IPS DF 4.7 (cell line): Measurements from ENCODE around the gene C10orf143.
"Not testable (repeated sequence)": the region's sequence is repeated elsewhere in the genome, so short reads cannot be mapped to it uniquely, and the experiment has no call there.

Experiments
- DNase-seq: peaks from one replicate; pipeline ENCODE4 v3.0.0-alpha.2; 2013; ENCODE audit warnings: low spot score; ENCODE audit errors: extremely low read depth

The C10orf143 gene

DNA sequence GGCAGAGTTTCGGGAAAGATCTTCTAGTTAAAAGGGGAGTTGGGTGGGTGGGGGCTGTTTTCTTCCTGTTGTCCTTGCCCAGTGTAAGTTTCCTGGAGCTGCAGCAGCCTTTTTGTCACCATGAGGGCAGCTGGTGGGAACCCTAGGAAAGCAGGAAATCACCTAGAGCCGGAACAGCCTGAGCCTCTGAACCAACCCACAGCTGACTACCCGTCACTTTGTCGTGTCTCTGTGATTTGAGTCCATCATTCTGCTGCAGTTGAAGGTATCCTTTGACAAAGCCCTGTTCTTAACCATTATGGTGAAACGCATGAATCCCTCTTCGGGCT lies 1.2 kb upstream of the C10orf143 start:
- DNase-seq, result no peak

DNA sequence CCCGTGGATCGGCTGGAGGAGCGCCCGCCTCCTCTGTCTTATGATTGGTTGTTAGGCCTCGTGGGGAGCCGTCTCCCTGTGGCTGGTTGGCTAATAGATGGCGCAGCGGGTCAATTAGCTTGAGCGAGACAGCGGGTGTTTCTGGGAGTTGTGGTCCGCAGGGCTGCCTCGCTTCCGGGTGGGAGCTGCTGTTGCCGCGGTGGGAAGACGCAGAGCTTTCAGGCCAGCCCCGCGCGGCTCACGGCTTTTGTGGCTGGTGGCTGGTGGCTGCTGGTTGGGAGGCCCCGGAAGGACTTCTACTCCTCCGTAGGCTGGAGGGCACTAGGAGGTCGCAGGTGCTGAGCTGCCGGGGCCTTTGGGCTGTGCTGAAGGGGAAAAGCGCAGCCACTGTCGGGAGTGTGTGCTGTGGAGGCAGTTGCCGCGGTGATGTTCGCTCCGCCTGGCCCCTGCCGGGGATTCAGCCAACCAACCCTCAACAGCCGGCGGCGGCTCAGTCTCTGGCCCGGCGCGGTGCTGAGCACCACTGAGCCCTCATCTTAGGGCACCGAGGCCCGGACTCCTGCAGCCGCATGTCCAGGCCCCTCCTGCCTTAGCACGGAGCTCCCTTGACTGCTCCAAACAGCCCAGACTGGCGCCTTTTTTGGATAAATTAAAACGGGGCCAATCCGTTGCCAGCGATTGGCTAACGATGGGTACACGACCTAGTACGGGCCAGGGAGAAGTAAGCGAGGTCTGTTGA lies 652 bp upstream of the C10orf143 start:
- DNase-seq, result no peak

GRCh38 chr10:130109796-130110245 lies 809 bp downstream of the C10orf143 start:
- DNase-seq, result no peak

GRCh38 chr10:130108934-130109604 lies 1.6 kb downstream of the C10orf143 start:
- DNase-seq, result no peak

DNA sequence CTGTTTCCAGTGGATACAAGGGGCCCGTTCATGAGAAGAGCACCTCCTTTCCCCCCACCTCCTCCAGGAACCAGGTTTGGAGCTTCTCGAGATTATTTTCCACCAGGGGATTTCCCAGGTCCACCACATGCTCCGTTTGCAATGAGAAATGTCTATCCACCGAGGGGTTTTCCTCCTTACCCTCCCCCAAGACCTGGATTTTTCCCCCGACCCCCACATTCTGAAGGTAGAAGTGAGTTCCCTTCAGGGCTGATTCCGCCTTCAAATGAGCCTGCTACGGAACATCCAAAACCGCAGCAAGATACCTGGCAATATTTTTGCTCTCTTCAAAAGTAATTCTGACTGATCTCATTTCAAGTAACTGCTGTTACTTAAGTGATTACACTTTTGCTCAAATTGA lies 2.5 kb downstream of the C10orf143 start:
- DNase-seq, result not testable (repeated sequence)

GRCh38 chr10:130105724-130106123 lies 4.9 kb downstream of the C10orf143 start:
- no peak for DNase-seq

GRCh38 chr10:130099344-130099743 lies 11.3 kb downstream of the C10orf143 start:
- no peak for DNase-seq

DNA sequence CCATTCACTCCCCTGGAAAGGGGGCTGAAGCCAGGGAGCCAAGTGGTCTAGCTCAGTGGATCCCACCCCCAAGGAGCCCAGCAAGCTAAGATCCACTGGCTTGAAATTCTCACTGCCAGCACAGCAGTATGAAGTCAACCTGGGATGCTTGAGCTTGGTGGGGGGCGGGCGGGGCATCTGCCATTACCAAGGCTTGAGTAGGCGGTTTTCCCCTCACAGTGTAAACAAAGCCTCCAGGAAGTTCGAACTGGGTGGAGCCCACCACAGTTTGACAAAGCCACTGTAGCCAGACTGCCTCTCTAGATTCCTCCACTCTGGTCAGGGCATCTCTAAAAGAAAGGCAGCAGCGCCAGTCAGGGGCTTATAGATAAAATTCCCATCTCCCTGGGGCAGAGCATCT lies 20.1 kb downstream of the C10orf143 start:
- not testable (repeated sequence) for DNase-seq

DNA sequence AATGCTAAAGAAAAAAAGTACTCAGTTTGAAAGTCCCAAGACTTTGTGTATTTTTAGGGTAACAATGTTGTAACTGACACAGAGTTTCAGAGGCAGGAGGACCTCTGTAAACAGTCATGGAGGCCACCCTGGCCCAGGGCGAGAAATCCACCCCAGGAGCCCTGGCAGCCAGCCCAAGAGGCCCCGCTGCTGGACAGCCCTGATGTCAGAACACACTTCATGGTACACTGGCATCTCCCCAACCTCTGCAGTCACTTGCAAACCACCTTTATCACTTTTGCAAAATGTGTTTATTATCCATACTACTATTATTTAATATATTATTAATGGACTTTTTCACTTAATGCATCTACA lies 30.2 kb downstream of the C10orf143 start:
- no peak for DNase-seq

DNA sequence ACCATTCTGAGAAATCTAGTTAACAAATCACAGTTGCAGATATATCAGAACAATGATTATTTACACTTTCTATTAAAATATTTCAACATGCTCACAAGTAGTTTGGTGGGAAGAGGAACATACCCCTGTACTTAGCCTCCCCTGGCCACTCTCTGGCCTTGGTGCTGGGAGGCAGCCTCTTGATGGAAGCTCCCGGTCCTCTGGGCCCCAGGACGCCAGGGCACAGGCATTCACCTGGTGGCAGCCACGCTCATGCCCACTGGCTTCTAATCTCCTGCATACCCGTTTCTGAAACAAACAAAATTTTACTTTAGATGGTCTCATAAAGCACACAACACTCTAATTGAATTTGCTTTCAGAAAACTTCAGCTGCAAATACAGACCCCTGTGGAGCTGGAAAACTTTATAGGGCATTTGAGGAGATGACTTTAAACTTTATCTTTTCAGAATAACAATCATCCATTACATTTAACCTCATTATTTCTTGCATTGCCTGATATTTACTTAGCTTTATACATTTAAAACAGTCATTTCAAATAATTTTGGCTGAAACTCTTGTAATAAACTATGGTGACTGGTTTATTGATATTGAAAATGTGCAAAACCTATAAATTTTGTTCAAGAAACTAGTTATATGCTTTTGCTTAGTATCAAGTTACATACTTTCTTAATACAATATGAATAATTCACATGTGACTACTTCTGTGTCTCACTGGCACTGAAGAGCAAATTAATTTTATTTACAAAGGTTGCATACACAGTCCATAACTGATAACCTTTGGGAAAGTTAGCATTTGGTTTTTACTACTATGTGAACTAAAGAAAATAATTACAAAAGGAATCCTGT lies 30.8 kb downstream of the C10orf143 start:
- no peak for DNase-seq

GRCh38 chr10:130078120-130078519 lies 32.5 kb downstream of the C10orf143 start:
- no peak for DNase-seq

- DNase-seq, result no peak
Observed at GRCh38 chr10:130076681-130077080, 33.9 kb downstream of the C10orf143 start.

- no peak for DNase-seq
Observed at GRCh38 chr10:130074639-130075038, 36.0 kb downstream of the C10orf143 start.

GRCh38 chr10:130073912-130074311 lies 36.7 kb downstream of the C10orf143 start:
- no peak for DNase-seq

DNA sequence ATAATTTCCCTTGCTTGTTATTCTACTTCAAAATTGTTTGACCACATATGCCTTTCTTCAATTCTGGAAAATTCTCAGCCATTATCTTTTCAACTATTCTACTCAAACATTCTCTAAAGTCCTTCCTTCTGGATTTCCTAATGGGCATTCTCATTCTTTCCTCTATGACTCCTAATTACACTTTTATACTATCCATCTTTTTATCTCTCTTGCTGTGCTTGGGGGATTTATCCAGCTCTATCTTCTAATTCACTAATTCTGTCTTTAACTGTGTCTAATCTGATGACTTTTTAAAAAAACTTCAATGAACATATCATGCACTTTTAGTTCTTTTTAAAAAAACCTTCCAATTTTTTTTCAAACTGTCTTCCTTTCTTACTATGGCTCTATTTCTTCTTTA lies 38.4 kb downstream of the C10orf143 start:
- DNase-seq, result no peak

- no peak for DNase-seq
Observed at GRCh38 chr10:130067893-130068292, 42.7 kb downstream of the C10orf143 start.

DNA sequence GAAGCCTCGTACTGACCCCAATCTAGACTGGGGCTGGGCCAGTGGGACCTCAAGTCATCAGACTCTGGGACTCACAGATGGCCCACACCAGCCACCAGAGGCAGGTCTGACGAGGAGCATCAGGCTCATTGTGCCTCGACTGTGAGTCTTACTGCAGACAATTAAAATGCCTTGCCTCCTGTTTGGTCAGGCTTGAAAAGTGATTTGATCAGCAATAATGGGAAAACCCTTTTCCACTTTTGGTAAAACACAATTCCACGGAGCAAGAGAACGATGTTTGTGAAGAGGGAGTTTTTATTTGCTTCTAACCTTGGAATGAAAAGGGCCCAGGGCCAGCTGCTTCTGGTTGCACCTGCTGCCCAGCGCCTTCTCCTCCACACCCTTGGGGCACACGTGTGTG lies 43.9 kb downstream of the C10orf143 start:
- no peak for DNase-seq

DNA sequence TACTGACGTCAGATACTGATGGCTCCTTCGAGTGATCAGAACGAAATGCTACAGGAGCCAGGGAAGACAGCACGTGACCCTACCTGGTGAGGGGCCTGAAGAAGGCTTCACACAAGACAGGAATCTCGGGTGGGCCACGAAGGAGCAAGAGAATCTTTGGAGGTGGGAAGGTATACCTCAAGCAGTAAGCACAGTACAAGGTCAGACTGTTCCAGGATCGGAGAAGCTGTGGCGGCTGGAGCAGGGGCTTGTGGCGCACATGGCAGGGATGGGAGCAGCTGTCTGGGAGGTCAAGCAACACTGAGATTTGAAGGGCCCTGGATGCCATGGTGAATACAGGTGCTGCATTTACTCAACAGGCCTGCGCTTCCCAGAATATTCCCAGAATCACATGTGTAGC lies 45.4 kb downstream of the C10orf143 start:
- DNase-seq, result no peak

- DNase-seq, result no peak
Observed at GRCh38 chr10:130064783-130065182, 45.8 kb downstream of the C10orf143 start.

DNA sequence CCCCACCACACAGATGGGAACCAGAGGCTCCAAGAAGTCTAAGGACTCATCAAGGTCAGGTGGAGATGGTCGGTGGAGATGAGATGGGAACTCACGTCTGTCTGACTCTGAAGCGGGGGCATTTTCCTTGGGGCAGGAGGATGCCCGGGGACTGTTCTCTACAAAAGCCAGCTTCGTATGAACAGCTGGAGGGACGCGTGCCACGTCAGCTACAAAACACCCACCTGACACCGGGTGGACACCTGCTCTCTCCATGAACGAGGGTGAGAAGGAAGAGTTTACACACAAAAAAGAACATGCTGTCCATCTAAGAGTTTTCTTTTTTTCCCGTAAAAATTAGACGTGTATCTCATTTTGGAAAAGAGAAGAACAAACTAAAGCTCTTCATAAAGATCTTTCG lies 47.7 kb downstream of the C10orf143 start:
- no peak for DNase-seq

- DNase-seq, result no peak
Observed at GRCh38 chr10:130062201-130062600, 48.4 kb downstream of the C10orf143 start.

DNA sequence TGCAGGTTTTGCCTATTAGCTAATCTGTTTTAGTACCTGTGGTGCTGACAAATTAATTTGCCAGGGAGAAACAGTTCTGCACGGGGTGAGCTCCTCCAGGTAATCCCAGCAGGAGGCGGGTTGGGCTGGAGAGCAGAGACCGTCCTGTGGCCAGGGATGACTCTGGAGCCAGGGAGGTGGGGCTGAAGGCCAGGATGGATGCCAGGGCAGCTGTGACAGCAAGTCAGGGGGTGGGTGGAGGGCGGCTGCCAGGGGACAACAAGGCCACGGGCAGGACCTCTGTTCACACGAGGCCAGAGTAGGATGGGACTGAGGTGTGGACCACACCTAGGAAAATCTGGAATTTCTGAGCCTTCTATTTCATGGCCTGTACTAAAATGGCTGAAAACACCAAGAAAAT lies 48.9 kb downstream of the C10orf143 start:
- no peak for DNase-seq
